ENCODE data around the gene KLK7.
"Not testable (repeated sequence)": the region's sequence is repeated elsewhere in the genome, so short reads cannot be mapped to it uniquely, and the experiment has no call there.

The KLK7 gene

GRCh38 chr19:50978772-50979390 lies 4.8 kb downstream of the KLK7 start:
- DNase-seq (ENCODE audit: low read depth in 2 of 2, low spot score in 1 of 2), result no peak

- DNase-seq (ENCODE audit: low read depth in 2 of 2, low spot score in 1 of 2), result no peak
Observed at GRCh38 chr19:50977626-50978025, 6.1 kb downstream of the KLK7 start.

- no peak for DNase-seq (ENCODE audit: low read depth in 2 of 2, low spot score in 1 of 2)
Observed at GRCh38 chr19:50975766-50976165, 8.0 kb downstream of the KLK7 start.

- DNase-seq (ENCODE audit: low read depth in 2 of 2, low spot score in 1 of 2), result no peak
Observed at GRCh38 chr19:50974702-50975556, 8.8 kb downstream of the KLK7 start.

GRCh38 chr19:50972795-50973376 lies 10.8 kb downstream of the KLK7 start:
- no peak for DNase-seq (ENCODE audit: low read depth in 2 of 2, low spot score in 1 of 2)

GRCh38 chr19:50969810-50970209 lies 13.9 kb downstream of the KLK7 start:
- DNase-seq (ENCODE audit: low read depth in 2 of 2, low spot score in 1 of 2), result not testable (repeated sequence)

- no peak for DNase-seq (ENCODE audit: low read depth in 2 of 2, low spot score in 1 of 2)
Observed at GRCh38 chr19:50969413-50969760, 14.3 kb downstream of the KLK7 start, which contains the start of gene KLK6. Gene KLK6 (minus strand): TSS chr19:50969591. CDS start chr19:50968104, 1,487 bp downstream.

GRCh38 chr19:50968716-50969412 lies 14.9 kb downstream of the KLK7 start:
- no peak for DNase-seq (ENCODE audit: low read depth in 2 of 2, low spot score in 1 of 2)

GRCh38 chr19:50967929-50968715 lies 15.6 kb downstream of the KLK7 start:
- no peak for DNase-seq (ENCODE audit: low read depth in 2 of 2, low spot score in 1 of 2)

GRCh38 chr19:50964266-50964665 lies 19.5 kb downstream of the KLK7 start:
- no peak for DNase-seq (ENCODE audit: low read depth in 2 of 2, low spot score in 1 of 2)

- DNase-seq (ENCODE audit: low read depth in 2 of 2, low spot score in 1 of 2), result no peak
Observed at GRCh38 chr19:50963381-50963780, 20.3 kb downstream of the KLK7 start.

GRCh38 chr19:50962245-50962644 lies 21.5 kb downstream of the KLK7 start:
- DNase-seq (ENCODE audit: low read depth in 2 of 2, low spot score in 1 of 2), result no peak

GRCh38 chr19:50959731-50960500 lies 23.8 kb downstream of the KLK7 start:
- no peak for DNase-seq (ENCODE audit: low read depth in 2 of 2, low spot score in 1 of 2)

GRCh38 chr19:50957587-50957986 lies 26.1 kb downstream of the KLK7 start:
- DNase-seq (ENCODE audit: low read depth in 2 of 2, low spot score in 1 of 2), result no peak

GRCh38 chr19:50952910-50953309 lies 30.8 kb downstream of the KLK7 start, which contains the start of gene KLK5:
Gene KLK5 (minus strand): TSS chr19:50953038. CDS start chr19:50952657, 381 bp downstream.
- no peak for DNase-seq (ENCODE audit: low read depth in 2 of 2, low spot score in 1 of 2)

- no peak for DNase-seq (ENCODE audit: low read depth in 2 of 2, low spot score in 1 of 2)
Observed at GRCh38 chr19:50949861-50950260, 33.9 kb downstream of the KLK7 start.

GRCh38 chr19:50947123-50947522 lies 36.6 kb downstream of the KLK7 start:
- DNase-seq (ENCODE audit: low read depth in 2 of 2, low spot score in 1 of 2), result no peak

GRCh38 chr19:50944795-50945194 lies 38.9 kb downstream of the KLK7 start:
- no peak for DNase-seq (ENCODE audit: low read depth in 2 of 2, low spot score in 1 of 2)

- DNase-seq (ENCODE audit: low read depth in 2 of 2, low spot score in 1 of 2), result no peak
Observed at GRCh38 chr19:50943074-50943828, 40.5 kb downstream of the KLK7 start.
